Activated gamma-delta T cell treated with anti-CD3 and anti-CD28 coated beads, Interleukin-2, amount 50 U/mL, for 16 hours (primary cell): Measurements from ENCODE around the gene CBY2.

Experiments used
- DNase-seq: peaks from one replicate; pipeline ENCODE4 v3.0.0-alpha.2; 2020; ENCODE audit warnings: low read depth

The CBY2 gene

GRCh38 chr13:45700971-45701900 is 884 bp upstream of the CBY2 start:
- DNase-seq = no peak

- no peak for DNase-seq
Measured at GRCh38 chr13:45702869-45703391, 810 bp downstream of the CBY2 start.

GRCh38 chr13:45704211-45704739 is 2.2 kb downstream of the CBY2 start:
- DNase-seq = no peak

- DNase-seq = no peak
Measured at GRCh38 chr13:45704854-45705695, 3.0 kb downstream of the CBY2 start.

- DNase-seq = no peak
Measured at GRCh38 chr13:45705918-45706317, 3.8 kb downstream of the CBY2 start.

- DNase-seq = no peak
Measured at GRCh38 chr13:45707516-45708100, 5.5 kb downstream of the CBY2 start.

GRCh38 chr13:45711951-45712350 is 9.8 kb downstream of the CBY2 start:
- no peak for DNase-seq

- no peak for DNase-seq
Measured at GRCh38 chr13:45713106-45713690, 11.1 kb downstream of the CBY2 start.

GRCh38 chr13:45713721-45714120 is 11.6 kb downstream of the CBY2 start:
- DNase-seq = no peak

- no peak for DNase-seq
Measured at GRCh38 chr13:45714170-45714569, 12.1 kb downstream of the CBY2 start.

- DNase-seq = no peak
Measured at GRCh38 chr13:45715351-45715750, 13.2 kb downstream of the CBY2 start.

GRCh38 chr13:45717349-45717748 is 15.2 kb downstream of the CBY2 start:
- DNase-seq = no peak

GRCh38 chr13:45718063-45718462 is 15.9 kb downstream of the CBY2 start:
- no peak for DNase-seq

- no peak for DNase-seq
Measured at GRCh38 chr13:45718992-45719391, 16.9 kb downstream of the CBY2 start.

GRCh38 chr13:45721203-45721731 is 19.1 kb downstream of the CBY2 start:
- DNase-seq = no peak

GRCh38 chr13:45723798-45724197 is 21.7 kb downstream of the CBY2 start:
- DNase-seq = no peak

GRCh38 chr13:45728759-45729158 is 26.6 kb downstream of the CBY2 start:
- no peak for DNase-seq

- no peak for DNase-seq
Measured at GRCh38 chr13:45731455-45731854, 29.3 kb downstream of the CBY2 start.

- DNase-seq = no peak
Measured at GRCh38 chr13:45732916-45733315, 30.8 kb downstream of the CBY2 start.

- DNase-seq = no peak
Measured at GRCh38 chr13:45733361-45733760, 31.2 kb downstream of the CBY2 start.

- no peak for DNase-seq
Measured at GRCh38 chr13:45737571-45738017, 35.5 kb downstream of the CBY2 start.
